Measurements from ENCODE around the gene PTPRN2.
"Not testable (repeated sequence)": the region's sequence is repeated elsewhere in the genome, so short reads cannot be mapped to it uniquely, and the experiment has no call there.

PTPRN2 gene

GRCh38 chr7:157513162-157513621 is 1074.4 kb downstream of the PTPRN2 start:
- no peak for DNase-seq (ENCODE audit: low spot score)

DNA sequence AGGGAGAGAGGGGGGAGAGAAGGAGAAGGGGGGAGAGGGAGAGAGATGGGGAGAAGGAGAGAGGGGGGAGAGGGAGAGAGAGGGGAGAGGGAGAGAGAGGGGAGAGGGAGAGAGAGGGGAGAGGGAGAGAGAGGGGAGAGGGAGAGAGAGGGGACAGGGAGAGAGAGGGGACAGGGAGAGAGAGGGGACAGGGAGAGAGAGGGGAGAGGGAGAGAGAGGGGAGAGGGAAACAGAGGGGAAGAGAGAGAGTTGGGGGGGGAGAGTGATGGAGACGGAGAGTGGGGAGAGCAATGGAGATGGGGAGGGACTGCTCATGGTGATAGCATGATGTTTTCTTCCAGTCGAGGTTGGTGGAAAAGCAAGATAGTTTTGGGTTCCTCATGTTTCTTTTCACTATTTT is 1078.4 kb downstream of the PTPRN2 start:
- DNase-seq (ENCODE audit: low spot score): no peak

DNA sequence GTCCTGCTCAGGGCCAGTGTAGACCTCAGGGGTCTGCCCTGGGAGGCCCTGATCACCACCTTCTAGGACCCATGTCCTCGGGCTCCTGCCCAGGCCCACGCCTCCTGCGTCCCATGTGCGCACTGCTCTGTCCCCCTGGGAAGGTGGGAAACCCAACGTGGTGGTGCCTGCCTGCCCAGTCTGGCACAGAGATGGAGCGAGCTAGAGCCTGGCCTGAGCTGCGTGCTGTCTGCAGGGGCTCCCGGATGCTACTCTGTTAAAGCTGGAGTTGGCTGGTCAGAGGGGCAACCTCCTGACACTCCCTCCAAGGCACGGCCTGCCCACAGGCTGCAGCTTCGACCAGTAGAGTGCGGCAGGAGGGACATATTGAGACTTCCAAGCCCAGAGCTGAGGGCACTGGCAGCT is 1079.1 kb downstream of the PTPRN2 start:
- DNase-seq (ENCODE audit: low spot score): no peak

DNA sequence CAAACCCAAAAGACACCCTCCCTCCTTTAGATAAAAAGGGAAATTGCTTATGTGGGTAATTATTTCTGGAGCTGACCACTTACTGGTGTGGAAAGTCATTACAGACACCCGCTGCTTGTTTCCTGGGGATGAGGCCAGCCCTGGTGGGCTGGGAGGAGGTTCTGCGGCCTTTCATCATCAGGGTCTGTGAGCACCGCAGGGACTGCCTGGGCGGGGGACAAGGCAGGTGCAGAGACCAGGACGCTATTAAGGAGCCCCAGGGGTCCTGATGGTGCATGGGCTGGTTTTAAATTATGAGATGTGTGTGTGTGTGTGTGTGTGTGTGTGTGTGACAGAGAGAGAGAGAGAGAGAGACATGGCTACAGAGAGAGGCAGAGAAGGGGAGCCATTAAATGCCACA is 1079.6 kb downstream of the PTPRN2 start:
- DNase-seq (ENCODE audit: low spot score): no peak

- DNase-seq (ENCODE audit: low spot score): no peak
Measured at GRCh38 chr7:157506268-157506667, 1081.4 kb downstream of the PTPRN2 start.

DNA sequence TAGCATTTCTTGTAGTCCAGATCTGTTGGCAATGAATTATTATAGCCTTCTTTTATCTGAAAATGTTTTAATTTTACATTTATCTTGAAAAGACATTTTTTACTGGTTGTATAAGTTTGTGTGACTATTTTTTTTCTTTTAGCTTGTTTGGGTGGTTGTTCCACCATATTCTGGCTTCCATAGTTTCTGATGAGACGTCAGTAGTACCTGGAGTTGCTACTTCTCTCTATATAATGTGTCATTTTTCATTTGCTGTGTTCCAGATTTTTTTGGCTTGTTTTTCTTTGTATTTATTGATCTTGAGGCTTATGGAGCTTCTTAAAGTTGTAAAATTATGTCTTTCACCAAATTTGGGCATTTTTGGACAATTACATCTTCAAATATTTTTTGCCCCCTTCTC is 1082.0 kb downstream of the PTPRN2 start:
- no peak for DNase-seq (ENCODE audit: low spot score)

DNA sequence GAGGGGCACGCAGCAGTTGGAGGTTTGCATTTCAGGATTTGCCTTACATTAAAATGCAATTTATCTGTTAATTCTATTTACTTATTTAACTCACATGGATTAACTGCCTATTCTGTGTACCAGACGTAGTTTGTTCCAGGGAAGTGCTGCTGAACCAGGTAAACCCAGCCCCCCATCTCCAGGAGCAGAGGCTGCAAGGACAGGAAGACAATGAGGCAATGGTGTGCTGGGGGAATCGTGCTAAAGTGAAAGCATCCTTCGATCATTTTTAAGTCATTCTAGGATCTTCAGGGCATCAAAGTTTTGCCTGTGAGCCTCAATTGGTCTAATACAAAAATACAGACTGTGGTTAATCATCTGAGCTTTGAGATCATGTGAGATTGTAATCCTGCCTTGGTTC is 1084.4 kb downstream of the PTPRN2 start:
- DNase-seq (ENCODE audit: low spot score): no peak

DNA sequence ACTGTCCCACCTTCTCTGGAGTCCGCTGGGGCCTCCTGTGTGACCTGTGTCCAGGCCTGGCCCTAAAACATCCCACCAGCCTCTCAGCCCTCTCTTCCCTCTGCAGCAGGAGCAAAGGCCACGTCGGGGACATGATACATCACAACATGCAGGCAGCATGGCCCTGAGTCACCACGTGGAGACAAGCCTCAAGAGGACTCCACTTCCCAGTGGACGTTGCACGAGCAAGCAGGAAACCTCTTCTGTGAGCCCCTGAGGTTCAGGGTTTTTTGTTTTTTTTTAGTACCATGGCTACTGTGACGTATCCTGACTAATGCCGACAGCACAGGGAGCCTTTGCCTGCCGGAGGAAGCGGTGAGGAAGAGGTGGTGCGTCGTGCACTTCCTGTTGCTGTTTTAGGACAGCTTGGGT is 1084.9 kb downstream of the PTPRN2 start:
- no peak for DNase-seq (ENCODE audit: low spot score)

GRCh38 chr7:157501581-157501980 is 1086.0 kb downstream of the PTPRN2 start:
- DNase-seq (ENCODE audit: low spot score): no peak

DNA sequence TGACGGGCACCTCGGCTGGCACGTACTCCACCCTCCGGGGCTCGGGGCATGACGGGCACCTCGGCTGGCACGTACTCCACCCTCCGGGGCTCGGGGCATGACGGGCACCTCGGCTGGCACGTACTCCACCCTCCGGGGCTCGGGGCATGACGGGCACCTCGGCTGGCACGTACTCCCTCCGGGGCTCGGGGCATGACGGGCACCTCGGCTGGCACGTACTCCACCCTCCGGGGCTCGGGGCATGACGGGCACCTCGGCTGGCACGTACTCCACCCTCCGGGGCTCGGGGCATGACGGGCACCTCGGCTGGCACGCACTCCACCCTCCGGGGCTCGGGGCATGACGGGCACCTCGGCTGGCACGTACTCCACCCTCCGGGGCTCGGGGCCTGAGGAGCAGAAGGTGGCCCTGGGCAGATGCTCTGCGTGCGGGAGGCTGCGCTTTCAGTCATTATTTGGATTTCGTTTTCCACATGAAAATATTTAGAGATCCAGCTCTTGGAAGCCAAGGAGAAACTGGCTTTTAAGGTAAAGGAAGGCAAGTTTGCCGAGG is 1086.6 kb downstream of the PTPRN2 start:
- DNase-seq (ENCODE audit: low spot score): not testable (repeated sequence)

GRCh38 chr7:157500171-157500960 is 1087.3 kb downstream of the PTPRN2 start:
- no peak for DNase-seq (ENCODE audit: low spot score)

- no peak for DNase-seq (ENCODE audit: low spot score)
Measured at GRCh38 chr7:157499835-157500153, 1087.8 kb downstream of the PTPRN2 start.

DNA sequence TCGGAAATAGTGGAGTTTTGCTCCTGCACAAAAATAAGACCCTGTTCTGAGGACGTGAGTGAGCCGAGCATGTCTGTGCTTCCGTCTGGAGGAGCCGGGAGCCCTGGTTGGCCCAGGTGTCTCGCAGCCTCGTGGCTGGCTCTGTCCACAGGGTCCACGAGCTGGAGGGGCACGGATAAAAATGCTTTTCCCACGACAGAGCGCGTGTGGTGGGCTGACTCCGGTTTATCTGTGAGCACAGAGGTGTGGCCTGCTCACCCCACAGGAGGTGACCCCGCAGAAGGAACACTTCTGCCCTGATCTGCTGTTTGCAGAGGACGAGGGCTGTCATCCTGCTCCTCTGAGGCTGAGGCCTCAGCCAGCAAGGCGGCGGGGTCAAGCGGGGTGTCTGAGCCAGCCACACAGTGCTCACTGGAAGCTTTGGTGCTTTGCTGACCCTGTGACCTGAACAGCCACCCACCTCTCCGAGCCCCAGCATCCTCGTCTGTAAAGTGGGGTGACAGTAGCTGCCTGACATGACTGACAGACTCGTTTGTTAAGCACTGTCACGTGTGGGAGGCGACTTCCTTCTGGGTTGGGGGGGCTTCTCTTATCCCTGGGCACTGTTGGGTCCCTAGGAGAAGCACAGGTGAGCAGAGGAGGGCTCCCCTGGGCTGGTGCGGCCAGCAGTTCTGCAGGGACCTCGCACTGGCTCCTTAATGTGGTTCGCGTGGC is 1088.3 kb downstream of the PTPRN2 start:
- no peak for DNase-seq (ENCODE audit: low spot score)

DNA sequence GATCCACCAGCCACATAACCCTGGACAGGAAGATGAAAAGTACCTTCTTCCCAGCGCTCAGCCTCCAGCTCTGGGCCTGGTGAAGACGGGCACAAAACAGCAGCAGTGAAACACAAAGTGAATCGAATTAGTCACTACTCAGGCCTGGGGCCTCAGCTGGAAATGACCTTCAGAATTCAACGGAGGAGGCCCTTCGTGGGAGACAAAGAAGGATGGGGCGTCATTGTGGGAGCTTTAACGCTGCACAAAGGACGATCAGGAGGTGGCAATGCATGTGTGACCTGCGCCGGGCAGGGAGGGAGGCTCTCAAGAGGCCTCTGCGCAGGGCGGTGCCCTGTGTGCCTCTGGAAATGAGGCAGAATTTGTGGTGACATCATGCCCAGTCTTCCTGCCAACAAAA is 1089.0 kb downstream of the PTPRN2 start:
- no peak for DNase-seq (ENCODE audit: low spot score)

GRCh38 chr7:157497744-157498651 is 1089.6 kb downstream of the PTPRN2 start:
- DNase-seq (ENCODE audit: low spot score): no peak

DNA sequence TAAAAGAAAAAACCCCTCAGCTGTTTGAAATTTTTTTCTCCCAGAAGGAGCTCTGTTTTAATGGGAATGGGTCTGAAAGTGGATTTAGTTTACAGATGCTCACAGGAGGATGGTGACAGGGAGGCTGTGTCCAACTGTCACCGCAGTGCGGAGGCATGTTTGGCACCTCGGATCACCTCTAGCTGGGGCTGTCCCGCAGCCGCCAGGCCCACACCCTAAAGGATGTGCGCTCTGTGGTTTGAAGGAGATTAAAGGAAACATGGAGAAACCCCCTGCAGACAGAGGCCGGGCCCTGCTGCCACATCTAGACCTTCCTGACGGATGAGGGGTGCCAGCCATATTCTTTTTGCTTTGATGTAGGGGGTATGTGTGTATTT is 1090.3 kb downstream of the PTPRN2 start:
- DNase-seq (ENCODE audit: low spot score): no peak

DNA sequence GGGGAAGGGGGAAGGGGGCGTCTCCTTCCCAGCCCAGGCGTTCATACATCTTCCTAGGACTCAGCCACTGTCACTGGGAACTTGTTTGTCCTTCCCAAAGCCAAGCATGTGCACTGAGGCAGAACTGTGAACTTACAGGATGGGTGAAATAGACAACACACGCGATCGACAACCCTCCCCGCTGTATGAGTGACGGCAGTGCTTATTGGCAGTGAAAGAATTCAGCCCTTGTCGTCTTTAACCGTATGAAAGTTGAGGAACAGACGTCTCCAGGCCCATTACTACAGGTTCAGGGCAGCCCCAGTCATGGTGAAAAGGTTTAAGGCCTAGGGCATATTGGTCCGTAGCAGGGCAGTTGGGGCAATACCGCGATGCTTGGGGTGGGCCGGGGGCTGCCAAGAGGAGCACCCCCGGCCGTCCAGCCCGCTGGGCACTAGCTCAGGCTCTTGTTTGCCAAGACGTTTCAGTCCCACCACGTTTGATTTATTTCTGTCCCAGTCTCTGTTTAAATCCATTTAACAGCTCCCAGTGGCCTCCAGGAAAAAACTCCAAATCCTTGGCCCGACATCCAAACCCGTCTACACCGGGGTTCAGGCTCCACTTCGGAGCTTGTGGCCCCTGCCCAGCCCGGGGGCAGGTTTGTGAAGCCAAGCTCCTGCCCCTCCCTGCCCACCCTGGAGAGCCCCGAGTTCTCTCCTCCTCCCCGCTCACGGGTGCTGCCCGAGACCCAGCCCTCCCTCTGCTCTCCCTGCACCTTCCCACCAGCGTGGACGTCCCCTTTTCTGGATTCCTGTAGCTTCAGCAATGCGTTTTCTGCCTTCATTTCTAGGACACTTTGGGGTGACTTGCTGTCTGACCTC is 1091.0 kb downstream of the PTPRN2 start:
- no peak for DNase-seq (ENCODE audit: low spot score)

DNA sequence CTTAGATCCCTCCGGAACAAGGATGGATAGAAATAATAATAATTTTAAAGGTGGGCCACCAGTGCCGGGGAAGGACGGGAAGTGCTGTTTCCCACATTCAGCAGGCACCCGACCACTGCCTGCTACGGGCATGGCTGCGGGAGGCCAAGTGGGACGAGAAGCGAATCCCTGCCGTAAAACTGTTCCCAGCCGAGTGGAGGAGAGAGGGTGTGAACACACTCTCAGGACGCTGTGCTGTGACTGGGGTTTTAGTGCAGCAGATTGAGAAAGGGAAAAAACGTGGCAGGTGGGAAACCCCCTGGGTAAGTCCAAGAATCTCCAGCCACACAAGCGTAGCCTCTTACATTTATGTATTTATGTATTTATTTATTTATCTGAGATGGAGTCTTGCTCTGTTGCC is 1092.0 kb downstream of the PTPRN2 start:
- no peak for DNase-seq (ENCODE audit: low spot score)

DNA sequence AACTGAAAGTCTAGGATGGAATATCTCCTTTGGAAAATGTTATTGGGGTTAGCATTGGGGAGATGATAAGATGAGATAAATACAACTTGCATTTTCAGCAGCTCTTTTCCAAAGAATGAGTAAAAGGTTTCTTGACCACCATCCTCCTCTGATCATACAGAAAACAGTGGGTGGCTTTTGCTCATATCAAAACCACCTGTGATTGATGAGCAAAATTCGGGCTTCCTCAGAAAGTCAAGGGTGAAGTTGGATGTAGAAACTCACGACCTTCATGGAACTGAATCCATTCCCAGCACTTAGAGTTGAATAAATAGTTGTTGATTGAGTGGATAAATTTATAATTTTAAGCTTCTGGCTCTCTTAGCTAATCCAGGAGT is 1092.5 kb downstream of the PTPRN2 start:
- DNase-seq (ENCODE audit: low spot score): no peak

DNA sequence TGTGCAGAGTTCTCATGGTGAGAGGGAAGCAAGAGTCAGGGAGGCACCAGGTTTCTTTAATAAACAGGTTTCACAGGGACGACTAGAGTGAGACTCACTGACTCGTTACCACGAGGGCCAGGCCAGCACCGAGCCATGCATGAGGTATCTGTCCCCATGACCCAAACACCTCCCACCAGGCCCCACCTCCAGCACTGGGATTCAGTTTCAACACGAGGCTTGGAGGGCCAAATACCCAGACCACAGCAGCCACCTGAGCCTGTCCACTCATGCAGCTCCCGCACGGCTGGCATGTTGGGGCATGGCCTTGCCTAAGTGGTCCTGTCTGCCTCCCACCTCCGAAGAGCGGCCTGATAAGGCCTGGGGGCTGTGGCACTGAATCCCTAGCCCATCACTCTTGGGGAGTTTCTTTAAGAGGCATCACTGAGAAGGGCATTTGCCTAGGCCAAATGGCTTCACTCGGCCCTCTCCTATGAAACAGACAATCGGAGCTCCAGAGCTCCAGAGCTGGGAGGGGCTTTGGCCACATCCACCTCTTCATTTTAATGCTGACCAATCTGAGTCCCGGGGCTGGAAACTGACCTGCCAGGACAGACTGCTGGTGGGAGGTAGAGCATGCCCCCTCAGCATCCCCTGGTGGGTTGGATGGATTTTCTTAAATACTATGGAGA is 1093.0 kb downstream of the PTPRN2 start:
- no peak for DNase-seq (ENCODE audit: low spot score)
